Ishikawa (cell line): ENCODE results near the gene TPD52L1.

ENCODE experiments used
- CEBPB ChIP-seq: IDR thresholded peaks from 2 replicates; pipeline ENCODE4 v1.6.1; 2012
- CREB1 ChIP-seq: IDR thresholded peaks from 2 replicates; pipeline ENCODE4 v1.6.1; 2012; ENCODE audit warnings: low read depth
- EGR1 ChIP-seq: IDR thresholded peaks from 2 replicates; pipeline ENCODE4 v1.6.1; 2012
- EP300 ChIP-seq: IDR thresholded peaks from 2 replicates; pipeline ENCODE4 v1.6.1; 2012; ENCODE audit warnings: borderline replicate concordance
- FOXM1 ChIP-seq: IDR thresholded peaks from 2 replicates; pipeline ENCODE4 v1.6.1; 2012; ENCODE audit warnings: low read depth, borderline replicate concordance
- MAX ChIP-seq: IDR thresholded peaks from 2 replicates; pipeline ENCODE4 v1.6.1; 2012
- NFIC ChIP-seq: IDR thresholded peaks from 2 replicates; pipeline ENCODE4 v1.6.1; 2012
- RAD21 ChIP-seq: IDR thresholded peaks from 2 replicates; pipeline ENCODE4 v1.6.1; 2012; ENCODE audit warnings: low read depth
- TAF1 ChIP-seq: IDR thresholded peaks from 2 replicates; pipeline ENCODE4 v1.6.1; 2012; ENCODE audit warnings: low read depth, mild to moderate bottlenecking
- TCF12 ChIP-seq: IDR thresholded peaks from 2 replicates; pipeline ENCODE4 v1.6.1; 2012; ENCODE audit warnings: low read depth
- TEAD4 ChIP-seq: IDR thresholded peaks from 2 replicates; pipeline ENCODE4 v1.6.1; 2012
- YY1 ChIP-seq: IDR thresholded peaks from 2 replicates; pipeline ENCODE4 v1.6.1; 2012; ENCODE audit warnings: low read depth
- ZBTB7A ChIP-seq: IDR thresholded peaks from 2 replicates; pipeline ENCODE4 v1.6.1; 2012; ENCODE audit warnings: low read depth
- TF ChIP-seq, protein P1 (sequence below): IDR thresholded peaks from 2 replicates; pipeline ENCODE4 v1.6.1; 2012; ENCODE audit warnings: low read depth, mild to moderate bottlenecking
- TF ChIP-seq, protein P2 (sequence below): IDR thresholded peaks from 2 replicates; pipeline ENCODE4 v1.6.1; 2012

The TPD52L1 gene

GRCh38 chr6:125183391-125183790 lies 29.8 kb downstream of the TPD52L1 start:
- no peak for TF ChIP-seq TCF12
- no peak for TF ChIP-seq TEAD4
- no peak for TF ChIP-seq TAF1
- TF ChIP-seq EP300: no peak

DNA sequence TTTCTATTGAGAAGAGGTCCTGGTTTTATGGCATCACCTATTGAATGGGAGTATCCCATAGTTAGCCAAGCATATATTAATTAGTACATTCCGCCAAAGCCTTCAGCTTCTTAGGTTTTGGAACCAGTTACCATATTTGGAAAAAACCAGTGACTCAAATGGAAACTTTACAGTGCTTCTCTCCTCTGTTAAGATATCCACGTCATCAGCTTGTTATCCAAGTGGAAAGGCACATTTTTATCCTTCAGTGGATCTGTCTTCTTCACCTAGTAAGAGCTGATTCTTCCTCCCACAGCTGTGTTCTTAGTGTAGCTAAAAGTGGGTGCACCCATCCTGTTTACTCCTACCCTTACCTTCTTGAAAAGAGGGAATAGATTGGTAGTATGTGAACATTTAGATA lies 34.5 kb downstream of the TPD52L1 start:
- TF ChIP-seq, protein P1, sequence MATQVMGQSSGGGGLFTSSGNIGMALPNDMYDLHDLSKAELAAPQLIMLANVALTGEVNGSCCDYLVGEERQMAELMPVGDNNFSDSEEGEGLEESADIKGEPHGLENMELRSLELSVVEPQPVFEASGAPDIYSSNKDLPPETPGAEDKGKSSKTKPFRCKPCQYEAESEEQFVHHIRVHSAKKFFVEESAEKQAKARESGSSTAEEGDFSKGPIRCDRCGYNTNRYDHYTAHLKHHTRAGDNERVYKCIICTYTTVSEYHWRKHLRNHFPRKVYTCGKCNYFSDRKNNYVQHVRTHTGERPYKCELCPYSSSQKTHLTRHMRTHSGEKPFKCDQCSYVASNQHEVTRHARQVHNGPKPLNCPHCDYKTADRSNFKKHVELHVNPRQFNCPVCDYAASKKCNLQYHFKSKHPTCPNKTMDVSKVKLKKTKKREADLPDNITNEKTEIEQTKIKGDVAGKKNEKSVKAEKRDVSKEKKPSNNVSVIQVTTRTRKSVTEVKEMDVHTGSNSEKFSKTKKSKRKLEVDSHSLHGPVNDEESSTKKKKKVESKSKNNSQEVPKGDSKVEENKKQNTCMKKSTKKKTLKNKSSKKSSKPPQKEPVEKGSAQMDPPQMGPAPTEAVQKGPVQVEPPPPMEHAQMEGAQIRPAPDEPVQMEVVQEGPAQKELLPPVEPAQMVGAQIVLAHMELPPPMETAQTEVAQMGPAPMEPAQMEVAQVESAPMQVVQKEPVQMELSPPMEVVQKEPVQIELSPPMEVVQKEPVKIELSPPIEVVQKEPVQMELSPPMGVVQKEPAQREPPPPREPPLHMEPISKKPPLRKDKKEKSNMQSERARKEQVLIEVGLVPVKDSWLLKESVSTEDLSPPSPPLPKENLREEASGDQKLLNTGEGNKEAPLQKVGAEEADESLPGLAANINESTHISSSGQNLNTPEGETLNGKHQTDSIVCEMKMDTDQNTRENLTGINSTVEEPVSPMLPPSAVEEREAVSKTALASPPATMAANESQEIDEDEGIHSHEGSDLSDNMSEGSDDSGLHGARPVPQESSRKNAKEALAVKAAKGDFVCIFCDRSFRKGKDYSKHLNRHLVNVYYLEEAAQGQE: no peak
- TF ChIP-seq EGR1: no peak
- TF ChIP-seq MAX: no peak
- TF ChIP-seq TAF1: no peak
- peak; percentile 24; the same call in 1 of the 2 replicates for TF ChIP-seq CREB1
- no peak for TF ChIP-seq CEBPB
- TF ChIP-seq EP300: peak; percentile 92
- peak; percentile 79 for TF ChIP-seq TCF12
- TF ChIP-seq ZBTB7A: no peak
- no peak for TF ChIP-seq RAD21
- TF ChIP-seq NFIC: peak; percentile 70; the same call in 1 of the 2 replicates
- TF ChIP-seq, protein P2, sequence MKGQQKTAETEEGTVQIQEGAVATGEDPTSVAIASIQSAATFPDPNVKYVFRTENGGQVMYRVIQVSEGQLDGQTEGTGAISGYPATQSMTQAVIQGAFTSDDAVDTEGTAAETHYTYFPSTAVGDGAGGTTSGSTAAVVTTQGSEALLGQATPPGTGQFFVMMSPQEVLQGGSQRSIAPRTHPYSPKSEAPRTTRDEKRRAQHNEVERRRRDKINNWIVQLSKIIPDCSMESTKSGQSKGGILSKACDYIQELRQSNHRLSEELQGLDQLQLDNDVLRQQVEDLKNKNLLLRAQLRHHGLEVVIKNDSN: no peak
- TF ChIP-seq TEAD4: peak; percentile 67
- TF ChIP-seq YY1: no peak
- peak; percentile 87 for TF ChIP-seq FOXM1

DNA sequence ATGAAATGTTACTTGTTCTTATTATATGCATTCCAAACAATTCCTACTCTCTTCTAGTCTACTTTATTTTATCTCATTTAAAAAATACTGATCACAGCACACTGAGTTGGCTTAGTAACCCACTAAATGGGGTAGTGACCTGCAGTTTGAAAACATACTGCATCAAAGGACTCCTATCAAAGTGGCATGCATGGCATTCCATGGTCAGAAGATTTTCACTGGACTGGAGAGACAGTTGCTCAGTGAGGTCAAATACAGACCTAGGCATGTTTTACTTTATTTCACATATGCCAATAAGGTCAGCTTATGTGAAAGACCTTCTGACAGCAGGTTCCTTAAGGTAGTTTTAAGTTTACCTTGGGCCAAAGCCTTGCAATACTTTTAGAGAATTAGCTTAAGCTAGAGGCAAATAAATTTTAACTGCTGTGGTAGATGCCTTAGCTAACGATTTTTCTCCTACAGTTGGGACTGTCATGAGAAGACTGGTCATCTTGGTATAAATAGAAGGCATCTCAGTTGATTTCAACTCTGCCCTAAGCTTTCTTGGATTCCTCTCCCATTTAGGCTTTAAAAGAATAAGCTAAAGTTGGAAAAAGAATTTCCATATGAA lies 35.1 kb downstream of the TPD52L1 start:
- TF ChIP-seq CEBPB (no peak), TCF12 (no peak), CREB1 (no peak), YY1 (no peak), TAF1 (no peak), TEAD4 (peak; percentile 60)

GRCh38 chr6:125189494-125189893 lies 35.9 kb downstream of the TPD52L1 start:
- no peak for TF ChIP-seq EGR1
- TF ChIP-seq TEAD4: no peak
- no peak for TF ChIP-seq NFIC
- no peak for TF ChIP-seq YY1
- no peak for TF ChIP-seq EP300
- TF ChIP-seq, protein P2: no peak

DNA sequence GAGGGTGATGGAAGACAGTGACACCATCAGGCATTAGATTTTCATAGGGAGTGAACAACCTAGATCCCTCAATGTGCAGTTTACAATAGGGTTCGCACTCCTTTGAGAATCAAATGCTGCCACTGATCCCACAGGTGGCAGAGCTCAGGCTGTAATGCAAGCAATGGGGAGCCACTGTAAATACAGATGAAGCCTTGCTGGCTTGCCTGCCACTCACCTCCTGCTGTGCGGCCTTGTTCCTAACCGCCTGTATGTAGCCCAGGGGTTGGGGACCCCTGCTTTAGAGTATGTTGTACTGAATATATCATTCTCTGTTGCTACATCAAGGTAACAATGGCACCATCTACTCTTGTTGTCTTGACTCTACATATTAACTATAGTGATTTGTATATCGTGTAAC lies 37.1 kb downstream of the TPD52L1 start:
- no peak for TF ChIP-seq FOXM1
- TF ChIP-seq ZBTB7A: no peak
- no peak for TF ChIP-seq RAD21
- no peak for TF ChIP-seq CEBPB
- TF ChIP-seq TCF12: no peak
- TF ChIP-seq MAX: no peak
- TF ChIP-seq YY1: no peak
- no peak for TF ChIP-seq NFIC
- TF ChIP-seq CREB1: no peak
- TF ChIP-seq, protein P2: no peak
- TF ChIP-seq TAF1: no peak
- TF ChIP-seq EGR1: no peak
- TF ChIP-seq TEAD4: no peak
- TF ChIP-seq, protein P1: no peak
- no peak for TF ChIP-seq EP300
